GM15510 (cell line): ENCODE measurements around the gene DNAJC13.

Experiments
- POLR2A ChIP-seq: IDR thresholded peaks from 3 replicates; pipeline ENCODE4 v1.6.1; 2011; ENCODE audit warnings: borderline replicate concordance; ENCODE audit not compliant: insufficient read length; ENCODE audit errors: extremely low read depth

The DNAJC13 gene

DNA sequence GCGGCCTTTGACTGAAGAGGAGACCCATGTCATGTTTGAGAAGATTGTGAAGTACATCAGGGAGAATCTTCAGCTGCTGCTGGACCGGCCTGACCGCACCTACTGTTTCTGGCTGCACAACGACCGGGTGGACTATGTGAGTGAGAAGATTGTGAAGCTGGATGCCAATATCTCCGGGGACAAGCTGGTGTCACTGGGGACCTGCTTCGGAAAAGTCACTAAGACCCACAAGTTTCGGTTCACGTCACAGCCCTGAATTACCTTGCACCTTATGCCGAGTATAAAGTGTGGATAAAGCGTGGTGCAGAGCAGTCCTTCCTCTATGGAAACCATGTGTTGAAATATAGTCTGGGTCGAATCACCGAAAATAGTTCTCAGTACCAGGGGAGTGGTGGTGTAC, 16.0 kb upstream of the DNAJC13 start:
- TF ChIP-seq POLR2A, result no peak

DNA sequence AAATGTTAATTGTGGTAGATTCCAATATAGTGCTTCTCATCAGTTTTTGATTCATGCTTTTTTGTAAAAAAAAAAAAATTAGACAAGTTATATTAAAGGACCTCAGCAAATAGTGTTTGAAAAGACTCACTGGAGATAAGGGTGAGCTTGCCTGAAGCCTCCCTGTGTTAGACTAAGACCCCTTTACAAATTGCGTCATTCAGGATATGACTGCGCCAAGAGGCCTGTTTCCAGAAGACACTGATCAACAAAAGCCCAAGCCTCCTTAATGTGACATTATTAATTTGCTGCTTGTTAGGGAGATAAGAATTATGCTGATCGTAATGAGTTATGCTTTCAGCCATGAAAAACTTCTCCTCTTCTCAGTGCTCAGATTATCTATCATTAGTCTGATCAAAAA, 13.0 kb upstream of the DNAJC13 start:
- no peak for TF ChIP-seq POLR2A

DNA sequence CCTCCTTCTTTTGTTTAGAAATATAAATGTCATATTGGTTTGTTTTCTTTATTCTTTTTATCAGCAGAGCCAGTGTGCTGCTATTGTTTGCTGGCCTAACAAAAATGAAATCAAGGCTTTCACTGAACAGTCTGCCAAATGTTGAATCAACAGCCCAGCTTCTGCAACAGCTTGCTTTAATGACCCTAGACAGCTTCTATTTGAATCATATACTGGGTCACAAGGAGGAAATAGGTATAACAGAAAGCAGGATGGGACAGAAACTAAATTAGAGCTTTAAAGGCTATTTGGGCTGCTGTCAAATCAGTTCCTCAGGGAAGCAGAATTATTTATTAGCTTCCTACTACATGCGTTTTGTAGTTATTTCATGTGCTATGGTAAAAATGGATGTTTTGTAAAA, 12.1 kb upstream of the DNAJC13 start:
- TF ChIP-seq POLR2A, result no peak

DNA sequence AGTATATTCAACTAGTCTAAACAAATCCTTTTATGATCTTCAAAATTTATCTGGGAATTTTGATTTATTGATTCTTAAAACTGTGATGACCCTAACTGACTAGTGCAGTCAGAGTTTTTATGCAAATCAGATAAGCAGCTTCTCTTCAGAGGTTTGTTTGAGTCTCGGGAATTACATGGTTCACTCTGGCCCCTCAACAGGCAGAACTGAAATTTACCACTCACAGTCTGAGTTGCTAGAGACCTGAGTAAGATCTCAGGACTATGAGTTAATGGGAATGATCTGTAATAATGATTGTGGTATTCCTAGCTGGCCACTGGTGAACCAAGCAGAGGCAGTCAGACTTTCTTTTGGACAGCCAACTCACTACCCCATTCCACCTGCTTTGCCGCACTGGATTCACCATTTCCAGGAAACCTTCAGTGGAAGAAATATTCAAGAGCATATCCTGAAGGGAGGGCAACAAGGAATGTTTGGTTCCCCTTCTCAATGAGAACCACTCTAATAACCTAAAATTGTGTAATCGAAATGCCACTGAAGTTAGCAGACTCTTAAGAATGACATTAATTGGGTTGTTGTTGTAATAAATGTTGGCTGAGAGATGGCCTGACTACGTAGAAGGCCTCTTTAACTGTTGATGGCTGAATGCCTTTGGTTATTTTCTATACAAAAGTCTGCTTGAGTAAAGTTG, 11.5 kb upstream of the DNAJC13 start:
- TF ChIP-seq POLR2A, result no peak

DNA sequence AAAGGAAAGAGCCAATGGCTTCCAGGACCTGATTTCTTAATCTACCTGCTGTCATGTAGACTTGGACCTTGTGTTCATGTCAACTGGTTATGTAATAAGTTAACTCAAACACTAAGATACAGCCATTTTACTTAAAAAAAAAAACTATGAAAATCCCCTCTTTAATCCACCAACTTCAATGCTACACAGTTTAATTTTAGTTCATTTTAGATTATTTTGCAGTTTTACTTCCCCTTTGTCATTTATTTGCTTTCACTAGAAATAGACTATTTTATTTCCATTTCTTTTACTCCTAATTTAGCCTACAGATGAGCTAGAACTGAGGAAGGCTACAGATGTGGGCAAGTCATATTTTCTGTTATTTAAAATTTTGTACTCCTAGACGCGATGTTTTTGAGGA, 10.7 kb upstream of the DNAJC13 start:
- no peak for TF ChIP-seq POLR2A

DNA sequence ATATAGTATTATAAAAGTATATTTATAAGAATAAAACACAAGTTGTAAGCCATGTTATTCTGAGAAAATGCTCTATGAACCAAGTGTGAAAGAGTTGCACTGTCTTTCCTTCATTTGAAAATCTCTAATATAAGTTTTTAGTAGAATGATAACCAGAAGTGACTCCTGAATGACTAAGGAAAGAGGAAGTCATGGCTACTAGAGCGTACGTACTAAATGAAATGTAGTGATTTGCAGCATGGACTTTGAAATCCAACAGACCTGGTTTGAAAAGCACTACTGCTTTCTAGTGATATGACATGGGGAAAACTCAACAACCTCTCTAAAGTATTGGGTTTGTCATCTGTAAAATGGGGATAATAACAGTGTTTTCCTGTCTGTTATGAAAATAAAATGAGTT, 10.3 kb upstream of the DNAJC13 start:
- no peak for TF ChIP-seq POLR2A

DNA sequence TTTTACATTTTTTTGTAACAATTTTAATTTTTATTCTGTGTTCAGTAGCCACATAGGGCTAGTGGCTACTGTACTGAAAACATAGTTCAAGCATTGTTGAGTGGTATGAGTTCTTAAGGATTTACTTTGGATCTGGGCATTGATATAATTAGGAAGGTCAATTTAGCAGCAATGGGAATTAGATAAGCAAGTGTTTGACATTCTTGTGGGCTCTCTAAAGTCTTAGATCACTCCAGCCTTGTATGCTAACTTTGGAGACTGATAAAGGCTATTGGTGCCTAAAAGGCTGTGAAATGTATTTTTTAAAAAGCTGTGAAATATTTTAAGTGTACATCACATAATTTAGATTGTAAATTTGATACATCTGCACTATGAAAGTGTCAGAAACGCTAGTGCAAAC, 2.5 kb upstream of the DNAJC13 start:
- TF ChIP-seq POLR2A, result no peak

DNA sequence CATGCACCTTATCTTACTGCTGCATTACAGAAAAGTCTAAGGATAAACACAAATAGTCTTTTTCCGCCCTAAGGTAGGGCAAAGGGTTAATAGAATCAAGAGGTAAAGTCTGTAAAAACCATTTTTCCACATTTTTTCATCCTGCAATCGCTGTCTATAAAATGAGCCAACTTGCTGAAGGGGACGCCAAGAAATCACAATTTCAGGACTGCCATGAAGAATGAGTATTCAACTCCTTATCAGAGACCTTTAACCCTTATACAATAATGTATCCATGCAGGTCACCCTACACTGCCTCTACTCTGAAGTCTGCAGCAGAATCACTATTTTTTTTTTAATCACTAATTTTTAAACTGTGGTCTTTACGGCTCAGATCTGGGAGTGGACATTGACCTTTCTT, 1.1 kb upstream of the DNAJC13 start:
- TF ChIP-seq POLR2A, result no peak

DNA sequence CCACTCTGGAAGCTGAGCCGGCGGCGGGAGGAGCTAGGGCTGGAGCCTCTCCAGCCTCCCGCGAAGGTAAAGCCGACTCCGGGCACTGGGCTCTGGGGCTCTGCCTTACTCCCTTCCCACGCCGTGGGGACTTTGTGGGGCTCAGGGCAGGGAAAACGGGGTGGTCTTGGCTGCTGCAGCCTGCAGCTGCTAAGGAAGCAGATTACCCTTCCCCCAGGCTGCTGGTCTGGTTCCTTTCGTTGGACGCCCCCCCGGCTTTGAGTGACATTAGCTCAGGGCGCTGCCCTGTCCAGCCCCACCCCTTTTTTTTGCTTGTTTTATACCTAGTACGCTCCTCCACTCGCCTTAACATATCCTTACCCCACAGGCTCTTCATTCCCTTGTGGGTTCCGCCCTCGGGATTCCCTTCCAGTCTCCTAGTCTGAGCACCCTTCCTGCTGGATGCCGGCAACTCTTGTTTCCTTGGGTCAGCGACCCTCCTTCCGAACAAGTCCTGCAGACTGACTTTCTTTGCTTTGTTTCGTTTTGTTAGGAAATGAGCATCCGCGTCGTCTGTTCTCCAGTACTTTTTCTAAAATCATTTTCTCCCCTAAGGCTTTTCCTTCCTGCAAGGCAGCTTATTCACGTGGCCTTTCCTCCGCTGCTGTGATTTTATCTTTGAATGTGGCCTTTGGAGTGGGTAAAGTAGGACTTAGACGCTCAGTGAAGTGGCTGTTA, 551 bp downstream of the DNAJC13 start:
- TF ChIP-seq POLR2A, result peak; percentile 43

DNA sequence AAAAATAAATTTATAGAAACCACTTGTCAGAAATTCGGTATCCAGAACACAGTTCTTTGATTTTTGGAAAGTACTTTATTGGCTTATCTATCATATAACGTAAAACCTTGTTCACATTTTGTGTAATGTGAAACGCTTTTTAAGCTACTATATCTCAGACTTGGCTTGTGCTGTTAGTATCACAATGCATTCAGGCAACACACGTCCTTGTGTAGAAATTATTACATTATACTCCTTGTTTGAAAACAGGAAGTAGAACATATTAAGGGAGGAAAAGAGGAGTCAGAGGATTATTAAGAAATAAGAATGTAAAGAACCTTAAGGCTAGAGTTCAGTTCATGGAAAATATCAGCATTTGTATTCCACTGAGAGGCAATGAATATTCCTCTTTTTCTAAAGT, 1.6 kb downstream of the DNAJC13 start:
- TF ChIP-seq POLR2A, result no peak

DNA sequence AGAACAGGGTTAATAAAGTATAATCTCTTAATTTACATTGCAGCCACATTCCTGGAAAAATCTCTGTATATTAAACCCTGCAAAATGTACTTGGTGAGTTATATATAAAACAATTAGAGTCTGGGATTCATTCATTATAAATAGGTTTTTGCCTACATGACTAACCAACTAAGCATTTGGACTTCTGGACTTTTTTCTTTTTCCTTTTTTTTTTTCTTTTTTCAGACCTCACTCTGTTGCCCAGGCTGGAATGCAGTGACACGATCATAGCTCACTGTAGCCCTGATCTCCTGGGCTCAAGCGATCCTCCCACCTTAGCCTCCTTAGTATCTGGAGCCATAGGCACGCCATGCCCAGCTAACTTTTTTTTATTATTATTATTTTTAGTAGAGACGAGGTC, 4.5 kb downstream of the DNAJC13 start:
- TF ChIP-seq POLR2A, result no peak

DNA sequence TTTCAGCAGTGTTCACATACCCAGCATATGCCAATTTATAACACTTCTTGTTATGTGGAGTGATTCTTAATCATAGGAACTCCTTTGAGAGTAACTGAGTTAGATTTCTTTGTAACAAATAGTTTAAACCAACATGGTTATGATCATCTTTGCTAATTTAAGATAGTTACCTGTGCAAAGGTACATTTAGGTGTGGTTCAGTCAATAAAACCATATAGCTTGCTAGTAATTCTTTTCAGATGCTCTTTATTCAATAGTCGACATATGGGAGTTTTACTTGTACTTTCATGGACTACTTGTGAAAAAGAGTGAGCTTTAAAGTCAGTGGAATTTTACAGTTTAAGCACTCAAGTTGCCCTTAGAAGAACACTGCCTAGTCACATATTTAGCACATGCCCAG, 5.2 kb downstream of the DNAJC13 start:
- TF ChIP-seq POLR2A, result no peak

DNA sequence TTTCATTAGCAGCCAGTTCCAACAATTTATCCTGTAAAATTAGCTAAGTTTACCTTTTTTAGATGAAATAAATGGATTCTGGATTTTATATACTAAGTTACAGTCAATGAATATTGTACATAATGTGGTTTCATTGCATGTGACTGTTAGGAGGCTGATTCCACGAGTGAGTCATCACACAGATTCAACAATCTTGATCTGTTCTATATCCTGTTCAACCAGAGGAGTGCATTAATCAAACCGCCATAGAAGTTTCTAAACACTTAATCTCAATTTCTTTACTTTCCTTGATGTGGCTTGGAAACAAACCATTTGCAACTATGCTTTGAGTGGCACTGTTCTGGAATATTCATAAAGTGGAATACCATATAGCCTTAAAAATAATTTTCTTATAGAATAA, 15.3 kb downstream of the DNAJC13 start:
- no peak for TF ChIP-seq POLR2A

DNA sequence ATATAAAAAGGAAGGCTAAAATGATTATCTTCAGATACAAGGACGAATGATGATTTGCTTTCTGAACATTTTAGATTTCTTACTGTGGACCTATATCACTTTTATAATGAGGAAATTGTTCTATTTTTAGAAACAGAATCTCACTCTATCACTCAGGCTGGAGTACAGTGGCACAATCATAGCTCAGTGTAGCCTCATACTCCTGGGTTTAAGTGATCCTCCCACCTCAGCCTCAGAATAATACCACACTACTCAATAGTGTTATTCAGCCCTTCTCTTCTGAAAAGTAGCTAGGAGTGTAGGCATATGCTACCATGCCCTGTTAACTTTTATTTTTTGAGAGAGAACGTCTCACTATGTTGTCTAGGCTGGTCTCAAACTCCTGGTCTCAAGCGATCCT, 15.8 kb downstream of the DNAJC13 start:
- no peak for TF ChIP-seq POLR2A

DNA sequence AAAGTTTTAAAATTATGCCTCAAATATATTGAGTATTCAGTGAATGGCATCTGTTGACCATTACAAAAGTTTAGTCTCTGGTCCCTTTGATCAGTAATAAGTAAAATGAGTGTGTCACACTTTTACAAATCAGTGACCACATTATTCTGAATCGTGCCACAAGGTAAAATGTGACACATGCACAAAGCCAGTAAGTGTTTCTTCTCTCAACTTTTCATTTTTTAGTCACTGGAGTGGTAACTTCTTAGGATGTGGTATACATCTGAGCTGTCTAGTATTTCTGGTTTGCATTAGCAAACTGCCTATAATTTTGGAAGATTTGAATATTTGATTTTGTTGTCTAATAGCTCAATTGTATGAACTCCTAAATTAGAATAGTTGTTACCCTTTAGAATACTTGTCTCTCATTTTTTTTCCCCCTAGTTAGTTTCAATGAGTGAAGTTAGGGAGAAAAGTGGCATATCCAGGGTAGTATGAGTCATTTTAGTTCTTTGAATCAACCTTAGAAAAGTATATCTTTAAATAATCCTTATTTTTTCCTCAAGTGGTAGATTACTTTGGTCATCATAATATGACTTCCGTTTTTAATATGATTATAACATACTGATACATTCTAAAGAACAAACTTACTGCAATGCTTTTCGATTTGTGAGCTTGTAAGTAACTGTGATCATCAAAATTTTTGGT, 18.1 kb downstream of the DNAJC13 start:
- TF ChIP-seq POLR2A, result no peak
